H1 (cell line): ENCODE measurements around the gene ENTPD6. TPM values are rescaled to one million over a fixed set of nuclear protein-coding genes. Genes with fewer than 3 reads are reported as not detected.

Experiments
- ASH2L ChIP-seq: fragments of 200-600, 300-600 bp; sonication (generic); IDR thresholded peaks from one replicate; pipeline ENCODE4 v1.7.1; 2017; ENCODE audit warnings: low read length
- CTBP2 ChIP-seq: IDR thresholded peaks from 2 replicates; pipeline ENCODE4 v1.7.0; 2011; ENCODE audit warnings: borderline replicate concordance, mild to moderate bottlenecking, moderate library complexity, mixed read lengths, low read length; ENCODE audit not compliant: insufficient read depth, insufficient read length
- CTCF ChIP-seq, 3 experiments: IDR thresholded peaks; 1 replicate in 2 of 3; 2 replicates in 1 of 3; pipeline versions ENCODE4 v1.5.1 to v1.6.1; 2011; ENCODE audit warnings: low read length in 3 of 3, mild to moderate bottlenecking in 3 of 3, inconsistent platforms in 2 of 3, low read depth in 1 of 3, moderate library complexity in 1 of 3; ENCODE audit not compliant: insufficient read depth in 1 of 3; ENCODE audit errors: control extremely low read depth in 1 of 3
- GABPA ChIP-seq: IDR thresholded peaks from 2 replicates; pipeline ENCODE4 v1.6.1; 2011; ENCODE audit warnings: mild to moderate bottlenecking, low read length, moderate library complexity, borderline replicate concordance; ENCODE audit not compliant: insufficient read depth
- HDAC2 ChIP-seq, 2 experiments: fragments of 300-600 bp in 1 of 2; sonication (generic) in 1 of 2; IDR thresholded peaks; 2 replicates each; pipeline ENCODE4 v1.6.1; 2011 to 2012; ENCODE audit warnings: low read depth in 2 of 2, low read length in 2 of 2, mild to moderate bottlenecking in 2 of 2, moderate library complexity in 2 of 2, borderline replicate concordance in 1 of 2, inconsistent platforms in 1 of 2
- JUND ChIP-seq: IDR thresholded peaks from 2 replicates; pipeline ENCODE4 v1.6.1; 2011; ENCODE audit warnings: mild to moderate bottlenecking, improper control_type of control experiment, low read length
- SP1 ChIP-seq: IDR thresholded peaks from 2 replicates; pipeline ENCODE4 v1.6.1; 2011; ENCODE audit warnings: low read depth, low read length
- TAF1 ChIP-seq: IDR thresholded peaks from 2 replicates; pipeline ENCODE4 v1.6.1; 2011; ENCODE audit warnings: mild to moderate bottlenecking, low read depth, low read length
- TAF7 ChIP-seq: optimal IDR thresholded peaks from 2 replicates; pipeline ENCODE3; 2011; ENCODE audit warnings: low read depth, mild to moderate bottlenecking, inconsistent platforms, low read length, moderate library complexity, borderline replicate concordance
- polyA plus RNA-seq, 7 experiments: library from polyadenylated mRNA; depleted of rRNA in 3 of 7; stranded (reverse) in 5 of 7; unstranded in 2 of 7; fragments of >200 nt in 5 of 7; fragments of 200-250 nt in 2 of 7; gene quantifications; 1 replicate in 5 of 7; 2 replicates in 1 of 7; 4 replicates in 1 of 7; pipeline versions ENCODE4 v1.2.1 to v1.2.3, GENCODE V29; 2011 to 2013; ENCODE audit warnings: missing spikeins in 2 of 7, mixed read lengths in 2 of 7
- total RNA-seq: library from RNA; stranded (reverse); fragmentation: NEBNext Ultra II Directional; extraction: Animal tissue kit (Norgen Biotek cat#: 25700); gene quantifications from 2 replicates; pipeline ENCODE4 v1.2.1, GENCODE V29; 2021

Gene ENTPD6
- total and polyA plus RNA-seq, 2 of the 8 experiments (the other 6 are each of a cell fraction or from before 2014, with no cell fraction given) = 47.8 to 57.3 TPM

- TF ChIP-seq CTCF (IDR thresholded peaks at IDR 0.05; ENCODE audit: control extremely low read depth in 1 of 3, insufficient read depth in 1 of 3, low read depth in 1 of 3, low read length in 3 of 3) (no peak), CTBP2 (no peak), JUND (no peak), HDAC2 (IDR thresholded peaks at IDR 0.05; ENCODE audit: borderline replicate concordance in 1 of 2, low read depth in 2 of 2, low read length in 2 of 2) (no peak), SP1 (no peak), GABPA (no peak), ASH2L (no peak), TAF7 (no peak), TAF1 (no peak)
Observed at GRCh38 chr20:25205277-25206062, 10.0 kb downstream of the ENTPD6 start (continued).
